Omental fat pad (tissue), 4 donors: ENCODE measurements around the gene WNT5A. TPM values are rescaled to one million over a fixed set of nuclear protein-coding genes. Genes with fewer than 3 reads are reported as not detected.
A peak's percentile ranks its signal among the peaks of the same experiment; 100 is the strongest.

Experiments
- ATAC-seq: fragments of 150-250 bp; one replicate; pipeline ENCODE4 v1.9.1; 2016; ENCODE audit warnings: mild to moderate bottlenecking, moderate library complexity; ENCODE audit not compliant: low FRiP score
- DNase-seq: peaks from one replicate; pipeline ENCODE4 v3.0.0-alpha.2; 2019; ENCODE audit warnings: low spot score
- CTCF ChIP-seq, 3 donors: fragments of 450-650 bp; IDR thresholded peaks; one replicate each; pipeline ENCODE4 v1.5.1; 2016 to 2017; ENCODE audit warnings: antibody characterized with exemption in 3 of 3, mild to moderate bottlenecking in 3 of 3, moderate library complexity in 2 of 3
- total RNA-seq, 4 donors: library from RNA; depleted of rRNA; stranded (reverse); fragments of >200 nt; gene quantifications; one replicate each; pipeline ENCODE4 v1.1.0, GENCODE V29; 2016

Gene WNT5A
- total RNA-seq, 4 donors from 2014 or later: 2.5 to 52.0 (median 7.3) TPM

GRCh38 chr3:55524565-55525244 lies 37.6 kb upstream of the WNT5A start:
- ATAC-seq (peak; percentile 67), DNase-seq (no peak)
- no peak for TF ChIP-seq CTCF (IDR thresholded peaks at IDR 0.05)

GRCh38 chr3:55523471-55523870 lies 36.4 kb upstream of the WNT5A start:
- TF ChIP-seq CTCF (IDR thresholded peaks at IDR 0.05): no peak
- no peak for DNase-seq
- ATAC-seq: no peak

- no peak for TF ChIP-seq CTCF (IDR thresholded peaks at IDR 0.05)
- no peak for ATAC-seq
- DNase-seq: no peak
Observed at GRCh38 chr3:55521738-55522421, 34.8 kb upstream of the WNT5A start.

- ATAC-seq: no peak
- no peak for TF ChIP-seq CTCF (IDR thresholded peaks at IDR 0.05)
- no peak for DNase-seq
Observed at GRCh38 chr3:55521064-55521737, 34.1 kb upstream of the WNT5A start.

- DNase-seq: no peak
- TF ChIP-seq CTCF (IDR thresholded peaks at IDR 0.05): no peak
- ATAC-seq: no peak
Observed at GRCh38 chr3:55519019-55519418, 31.9 kb upstream of the WNT5A start.

- ATAC-seq (no peak), DNase-seq (no peak)
- no peak for TF ChIP-seq CTCF (IDR thresholded peaks at IDR 0.05)
Observed at GRCh38 chr3:55518451-55518850, 31.3 kb upstream of the WNT5A start.
